Lower lobe of right lung (tissue), 2 donors: Measurements from ENCODE around the gene PRCC. TPM values are rescaled to one million over a fixed set of nuclear protein-coding genes. Genes with fewer than 3 reads are reported as not detected.

Experiments
- ATAC-seq, 2 donors: fragments of 200-7000 bp; cut with Tn5 transposase; one replicate each; pipeline ENCODE4 v1.9.1; 2020 to 2022; ENCODE audit warnings: mild to moderate bottlenecking in 2 of 2, moderate library complexity in 2 of 2
- DNase-seq: peaks from one replicate; pipeline ENCODE4 v3.0.0-alpha.2; 2020
- H3K27ac ChIP-seq: fragments of 200-600 bp; one replicate; pipeline ENCODE4 v1.8.0; 2022
- H3K27me3 ChIP-seq: fragments of 200-600 bp; one replicate; pipeline ENCODE4 v1.8.0; 2022; ENCODE audit warnings: low read depth
- H3K36me3 ChIP-seq: fragments of 200-600 bp; one replicate; pipeline ENCODE4 v1.8.0; 2022; ENCODE audit warnings: mild to moderate bottlenecking
- H3K4me1 ChIP-seq: fragments of 200-600 bp; one replicate; pipeline ENCODE4 v1.8.0; 2022
- H3K4me3 ChIP-seq: fragments of 200-600 bp; one replicate; pipeline ENCODE4 v1.8.0; 2022; ENCODE audit warnings: mild to moderate bottlenecking
- H3K9me3 ChIP-seq: fragments of 200-600 bp; one replicate; pipeline ENCODE4 v1.8.0; 2022
- intact Hi-C: fragments of 100-400 bp; cut with DNase I; formaldehyde crosslinking; loops from one replicate; pipeline ENCODE4 v1.11.0; 2022
- total RNA-seq: library from RNA; stranded (reverse); fragmentation: NEBNext Ultra II Directional; extraction: Animal tissue kit (Norgen Biotek cat#: 25700); gene quantifications from one replicate; pipeline ENCODE4 v1.2.1, GENCODE V29; 2021
- TF ChIP-seq, protein P1 (sequence below): fragments of 200-600 bp; IDR thresholded peaks from one replicate; pipeline ENCODE4 v1.8.0; 2022; ENCODE audit warnings: antibody characterized with exemption, mild to moderate bottlenecking
- donor health status: DM: no; HTN: yes; CAD: no; lungs with severe emphysema.

Gene PRCC
- total RNA-seq, 1 donor from 2014 or later, result 51.9 TPM

GRCh38 chr1:156789621-156790318 lies 22.4 kb downstream of the PRCC start:
- Histone ChIP-seq H3K27me3 (no peaks in the 10 kb centered on the region), H3K4me3 (no peak overlapping the region), H3K36me3 (peaks cover 92% of the 10 kb centered on the region), H3K4me1 (no peaks in the 10 kb centered on the region), H3K27ac (no peak overlapping the region), H3K9me3 (no peaks in the 10 kb centered on the region)
- intact Hi-C loops, result no loop called here
- TF ChIP-seq, protein P1, sequence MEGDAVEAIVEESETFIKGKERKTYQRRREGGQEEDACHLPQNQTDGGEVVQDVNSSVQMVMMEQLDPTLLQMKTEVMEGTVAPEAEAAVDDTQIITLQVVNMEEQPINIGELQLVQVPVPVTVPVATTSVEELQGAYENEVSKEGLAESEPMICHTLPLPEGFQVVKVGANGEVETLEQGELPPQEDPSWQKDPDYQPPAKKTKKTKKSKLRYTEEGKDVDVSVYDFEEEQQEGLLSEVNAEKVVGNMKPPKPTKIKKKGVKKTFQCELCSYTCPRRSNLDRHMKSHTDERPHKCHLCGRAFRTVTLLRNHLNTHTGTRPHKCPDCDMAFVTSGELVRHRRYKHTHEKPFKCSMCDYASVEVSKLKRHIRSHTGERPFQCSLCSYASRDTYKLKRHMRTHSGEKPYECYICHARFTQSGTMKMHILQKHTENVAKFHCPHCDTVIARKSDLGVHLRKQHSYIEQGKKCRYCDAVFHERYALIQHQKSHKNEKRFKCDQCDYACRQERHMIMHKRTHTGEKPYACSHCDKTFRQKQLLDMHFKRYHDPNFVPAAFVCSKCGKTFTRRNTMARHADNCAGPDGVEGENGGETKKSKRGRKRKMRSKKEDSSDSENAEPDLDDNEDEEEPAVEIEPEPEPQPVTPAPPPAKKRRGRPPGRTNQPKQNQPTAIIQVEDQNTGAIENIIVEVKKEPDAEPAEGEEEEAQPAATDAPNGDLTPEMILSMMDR, result no peak
- ATAC-seq (no peak), DNase-seq (no peak)

- no peaks in the 10 kb centered on the region for H3K9me3 ChIP-seq
- H3K4me3 ChIP-seq, result no peak overlapping the region
- intact Hi-C loops, result no loop called here
- TF ChIP-seq, protein P1, result no peak
- H3K27me3 ChIP-seq, result no peaks in the 10 kb centered on the region
- H3K36me3 ChIP-seq, result peaks cover 100% of the 10 kb centered on the region
- H3K4me1 ChIP-seq, result no peaks in the 10 kb centered on the region
- no peak overlapping the region for H3K27ac ChIP-seq
- DNase-seq (no peak), ATAC-seq (no peak)
Observed at GRCh38 chr1:156794506-156795373, 27.4 kb downstream of the PRCC start.

GRCh38 chr1:156795374-156795733 lies 28.0 kb downstream of the PRCC start:
- TF ChIP-seq, protein P1, result no peak
- intact Hi-C loops, result no loop called here
- no peak overlapping the region for H3K27ac ChIP-seq
- H3K36me3 ChIP-seq, result peaks cover 100% of the 10 kb centered on the region
- no peaks in the 10 kb centered on the region for H3K4me1 ChIP-seq
- H3K4me3 ChIP-seq, result no peak overlapping the region
- no peaks in the 10 kb centered on the region for H3K9me3 ChIP-seq
- no peak for ATAC-seq
- H3K27me3 ChIP-seq, result no peaks in the 10 kb centered on the region
- no peak for DNase-seq

GRCh38 chr1:156795787-156796186 lies 28.5 kb downstream of the PRCC start:
- TF ChIP-seq, protein P1, result no peak
- intact Hi-C loops, result no loop called here
- ATAC-seq (no peak), DNase-seq (no peak)
- Histone ChIP-seq H3K4me3 (no peak overlapping the region), H3K36me3 (peaks cover 100% of the 10 kb centered on the region), H3K27me3 (no peaks in the 10 kb centered on the region), H3K4me1 (no peaks in the 10 kb centered on the region), H3K27ac (no peak overlapping the region), H3K9me3 (no peaks in the 10 kb centered on the region)

DNA sequence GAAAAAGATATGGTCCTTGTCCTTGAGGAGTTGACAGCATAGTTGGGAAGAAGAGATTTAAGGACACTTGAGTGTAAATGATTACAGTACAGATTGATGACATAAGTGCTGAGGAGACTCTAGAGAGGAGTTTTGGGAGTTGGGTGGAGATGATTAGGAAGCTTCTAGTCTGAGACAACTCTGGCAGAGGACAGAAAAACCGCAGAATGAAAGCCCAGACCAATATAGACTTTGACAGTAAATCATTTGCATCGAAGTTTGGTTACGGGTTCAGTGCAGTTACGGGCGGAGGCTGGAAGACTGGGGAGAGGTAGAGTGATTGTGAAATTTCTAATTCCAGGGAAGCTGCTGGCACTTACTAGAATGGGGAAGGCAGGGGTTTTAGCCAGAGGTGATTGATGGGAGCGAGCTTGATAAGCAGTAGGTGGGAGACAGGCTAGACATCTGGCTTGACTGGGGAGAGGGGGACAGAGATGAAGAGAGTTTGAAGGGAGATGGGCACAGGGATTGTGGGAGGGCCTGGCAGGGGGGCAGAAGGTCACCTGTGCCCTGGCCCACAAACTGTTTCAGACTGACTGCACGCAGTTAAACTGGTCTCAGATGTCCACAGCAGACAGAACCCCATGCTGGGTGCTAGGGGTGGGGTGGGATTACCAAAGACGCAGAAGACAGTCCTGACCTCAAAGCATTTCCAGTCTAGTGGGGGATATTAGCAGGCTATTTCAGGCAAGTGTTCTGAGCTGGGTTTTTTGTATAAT lies 29.2 kb downstream of the PRCC start:
- ATAC-seq (peak; percentile 16 to 41), DNase-seq (no peak)
- intact Hi-C loops, result no loop called here

More for the DNA sequence above, 29.2 kb downstream of the PRCC start:
- H3K27ac ChIP-seq, result no peak overlapping the region
- H3K36me3 ChIP-seq, result peaks cover 100% of the 10 kb centered on the region
- H3K4me3 ChIP-seq, result no peak overlapping the region
- H3K9me3 ChIP-seq, result no peaks in the 10 kb centered on the region
- TF ChIP-seq, protein P1, result no peak
- H3K4me1 ChIP-seq, result no peaks in the 10 kb centered on the region
- no peaks in the 10 kb centered on the region for H3K27me3 ChIP-seq
